HT1080 (cell line): ENCODE results near the gene RAB3B. TPM values are rescaled to one million over a fixed set of nuclear protein-coding genes. Genes with fewer than 3 reads are reported as not detected.
"Not testable (repeated sequence)": the region's sequence is repeated elsewhere in the genome, so short reads cannot be mapped to it uniquely, and the experiment has no call there.

Source experiments
- DNase-seq: peaks from one replicate; pipeline ENCODE4 v3.0.0-alpha.2; 2015; ENCODE audit warnings: low read depth
- small RNA-seq: library from RNA; depleted of rRNA; stranded (forward); fragments of <200 nt; gene quantifications from one replicate; pipeline ENCODE3, GENCODE V24; 2014
- total RNA-seq: library from RNA; depleted of rRNA; stranded (reverse); fragments of >200 nt; shearing (Covaris generic); gene quantifications from 2 replicates; pipeline ENCODE4 v1.2.3, GENCODE V29; 2014; rRNA removed

RAB3B gene
- total RNA-seq, 1 experiment from 2014 or later = 23.3 TPM

- DNase-seq = no peak
Observed at GRCh38 chr1:51875291-51875772, 115.2 kb downstream of the RAB3B start.

- not testable (repeated sequence) for DNase-seq
Observed at GRCh38 chr1:51873270-51873669, 117.2 kb downstream of the RAB3B start.

DNA sequence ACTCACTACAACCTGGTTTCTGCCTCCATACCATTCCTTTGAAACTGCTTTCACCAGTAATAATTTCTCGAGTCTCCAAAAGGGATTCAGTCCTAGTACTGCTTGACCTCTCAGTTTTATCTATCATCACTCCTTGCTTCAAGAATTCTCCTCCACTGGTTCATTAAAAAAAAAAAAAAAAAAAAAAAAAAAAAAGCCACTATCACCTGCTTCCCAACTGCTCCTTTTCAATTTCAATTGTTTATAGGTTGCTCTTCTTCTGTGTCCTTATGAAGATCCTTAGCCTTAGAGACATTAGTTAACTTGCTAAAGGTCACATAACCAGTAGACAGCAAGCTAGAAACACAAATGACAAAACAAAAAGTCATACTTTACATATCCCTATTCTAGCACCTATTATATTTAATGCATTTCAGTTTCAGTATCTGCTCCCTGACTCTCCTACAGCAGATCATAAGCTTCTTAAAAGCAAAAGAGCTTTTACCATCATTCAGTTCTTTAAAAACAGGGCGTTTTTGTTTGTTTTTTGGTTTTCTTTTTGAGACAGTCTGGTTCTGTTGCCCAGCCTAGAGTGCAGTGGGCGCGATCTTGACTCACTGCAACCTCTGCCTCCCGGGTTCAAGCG is 119.0 kb downstream of the RAB3B start:
- no peak for DNase-seq

DNA sequence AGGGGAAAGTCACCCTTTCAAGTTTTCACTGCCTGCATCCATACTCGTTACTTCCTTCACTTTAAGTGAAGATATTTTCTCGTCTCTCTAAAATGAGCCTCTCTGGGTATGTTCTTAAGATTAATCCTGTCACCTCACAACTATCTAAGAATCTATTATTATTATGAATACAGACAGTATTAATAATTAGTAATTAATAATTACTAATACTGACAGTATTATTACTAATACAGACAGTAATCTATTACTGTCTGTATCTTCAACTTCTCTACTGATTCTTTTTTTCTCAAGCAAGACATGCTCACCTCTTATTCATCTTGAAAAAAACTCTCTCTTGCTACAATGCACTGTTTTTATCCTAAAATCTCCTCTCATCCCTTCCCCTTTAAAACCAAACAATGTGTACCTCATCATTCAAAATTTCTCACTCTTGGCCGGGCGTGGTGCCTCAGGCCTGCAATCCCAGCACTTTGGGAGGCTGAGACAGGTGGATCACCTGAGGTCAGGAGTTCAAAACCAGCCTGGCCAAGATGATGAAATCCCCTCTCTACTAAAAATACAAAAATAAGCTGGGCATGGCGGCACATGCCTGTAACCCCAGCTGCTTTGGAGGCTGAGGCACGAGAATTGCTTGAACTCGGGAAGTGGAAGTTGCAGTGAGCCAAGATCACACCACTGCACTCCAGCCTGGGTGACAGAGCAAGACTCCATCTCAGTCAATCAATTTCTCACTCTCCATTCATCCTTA is 119.7 kb downstream of the RAB3B start:
- DNase-seq = no peak

GRCh38 chr1:51867479-51868232 is 122.8 kb downstream of the RAB3B start:
- DNase-seq = no peak

DNA sequence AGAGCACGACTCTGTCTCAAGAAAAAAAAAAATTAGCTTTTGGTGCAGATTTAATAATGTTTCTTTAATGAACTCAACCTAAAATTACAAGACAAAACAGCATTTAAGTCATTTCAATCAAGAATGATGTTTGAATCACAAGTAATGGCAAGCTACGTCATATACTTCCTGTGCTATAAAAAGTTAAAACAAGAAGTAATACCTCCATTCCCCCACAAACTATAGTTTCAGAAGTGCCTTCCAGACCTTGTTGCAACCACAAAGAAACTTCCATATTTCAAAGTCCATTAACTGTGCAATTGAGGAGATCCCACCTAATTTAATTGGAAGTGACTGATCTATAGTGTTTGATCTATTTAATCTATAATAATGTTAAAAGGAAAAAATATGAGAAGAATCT is 127.1 kb downstream of the RAB3B start:
- DNase-seq = no peak

DNA sequence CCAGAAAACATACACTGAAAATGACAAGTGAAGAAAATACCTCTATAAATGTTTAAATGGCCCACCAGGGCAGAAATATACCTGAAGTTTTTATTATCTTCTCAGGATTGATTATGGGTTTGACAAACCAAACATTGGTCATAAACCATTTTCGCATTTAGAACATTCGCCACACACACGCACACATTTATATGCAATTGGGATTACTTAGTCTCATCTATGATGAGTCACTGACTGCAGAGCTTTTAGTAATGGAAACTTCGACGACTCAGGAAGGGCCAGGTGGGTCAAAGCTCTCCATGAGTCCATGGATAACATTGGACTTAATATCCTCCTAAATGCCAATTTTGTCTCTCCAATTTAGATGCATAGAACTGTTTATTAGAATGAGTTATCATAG is 128.8 kb downstream of the RAB3B start:
- no peak for DNase-seq

DNA sequence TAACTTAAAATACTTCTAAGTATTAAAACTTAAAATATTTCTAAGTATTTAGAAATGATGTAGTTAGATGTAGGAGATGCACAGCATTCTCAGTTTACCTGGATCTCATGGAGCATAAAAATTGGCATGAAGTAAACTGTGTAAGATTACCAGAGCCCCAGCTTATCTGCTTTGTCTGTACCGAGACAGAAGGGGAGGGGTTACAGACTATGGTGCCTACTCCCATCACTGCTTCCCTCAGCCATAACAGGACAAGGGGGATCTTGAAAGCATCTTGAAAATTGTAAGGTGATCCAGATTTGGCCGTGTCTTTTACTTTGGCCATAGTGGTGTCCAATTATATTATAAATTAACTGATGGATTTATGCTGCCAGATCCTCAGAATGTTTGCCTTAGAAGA is 130.8 kb downstream of the RAB3B start:
- no peak for DNase-seq

- DNase-seq = no peak
Observed at GRCh38 chr1:51859333-51859732, 131.2 kb downstream of the RAB3B start.

DNA sequence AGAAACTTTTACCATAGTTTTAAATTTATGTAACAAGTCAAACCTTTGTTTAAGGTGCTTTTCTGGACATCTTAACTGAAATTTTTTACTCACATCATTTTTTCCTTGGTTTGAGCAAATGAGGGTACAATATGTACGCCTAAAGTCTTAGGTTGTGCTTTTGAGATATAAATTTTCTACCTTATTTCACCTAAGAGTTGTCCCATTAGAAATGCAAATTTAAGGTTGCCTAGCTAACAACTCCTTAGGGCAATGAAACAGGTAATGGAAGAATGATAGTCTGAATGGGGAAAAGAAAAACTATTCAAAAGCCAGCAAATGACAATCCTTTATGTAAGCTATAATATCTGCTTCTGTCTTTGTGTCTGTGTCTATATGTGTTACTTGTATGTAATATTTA is 131.6 kb downstream of the RAB3B start:
- no peak for DNase-seq

Small RNA genes lying within 50 kb of the gene (small RNA-seq; reads per million reads assigned to genes)
- gene RN7SL290P = not detected
- 0.07 reads per million for gene RNA5SP48

Other genes starting within 250 kb of the RAB3B start
- 57.0 and 57.8 TPM in 2 replicates for gene NRDC, start 112.0 kb downstream of the RAB3B start, total RNA-seq
- gene KTI12, start 43.1 kb upstream of the RAB3B start, total RNA-seq = 15.4 and 16.2 TPM in 2 replicates
- 68.9 and 76.2 TPM in 2 replicates for gene TXNDC12, start 64.5 kb upstream of the RAB3B start, total RNA-seq
- gene BTF3L4, start 65.6 kb upstream of the RAB3B start, total RNA-seq = 46.4 and 50.8 TPM in 2 replicates
- 15.5 and 22.5 TPM in 2 replicates for gene ZFYVE9, start 151.4 kb upstream of the RAB3B start, total RNA-seq